ENCODE results near the gene MMADHC. TPM values are rescaled to one million over a fixed set of nuclear protein-coding genes. Genes with fewer than 3 reads are reported as not detected.

Gene MMADHC
- total and polyA plus RNA-seq, 2 of the 4 experiments (the other 2 are of a cell fraction), result 62.6 to 112 TPM

GRCh38 chr2:149543845-149544244, 43.7 kb downstream of the MMADHC start:
- Histone ChIP-seq H2BK20ac (ENCODE audit: low read depth, low read length) (no peak overlapping the region), H3K9ac (ENCODE audit: low read depth, low read length) (no peak overlapping the region), H4K8ac (ENCODE audit: low read depth in 2 of 2, low read length in 2 of 2) (no peak overlapping the region), H3K27ac (ENCODE audit: insufficient read depth, low read length) (no peak overlapping the region), H3K56ac (ENCODE audit: extremely low read depth, insufficient read depth, low read length) (no peak overlapping the region), H3K18ac (ENCODE audit: low read depth, low read length) (no peak overlapping the region), H3K4me3 (ENCODE audit: insufficient read depth, low read depth, low read length) (no peak overlapping the region), H3K27me3 (ENCODE audit: control insufficient read depth, insufficient read depth, low read length) (no peaks in the 10 kb centered on the region), H2BK15ac (ENCODE audit: low read depth, low read length) (no peak overlapping the region), H2BK120ac (ENCODE audit: low read depth, low read length) (no peak overlapping the region), H3K23ac (ENCODE audit: low read depth, low read length) (no peak overlapping the region), H2AK9ac (replicated peaks; ENCODE audit: low read depth, low read length, poor library complexity) (no peak overlapping the region), H3K4me2 (ENCODE audit: low read depth, low read length) (no peak overlapping the region), H3K9me1 (ENCODE audit: insufficient read depth, low read length) (no peaks in the 10 kb centered on the region), H3K4me1 (ENCODE audit: control insufficient read depth, insufficient read depth, low read length) (no peaks in the 10 kb centered on the region), H4K5ac (ENCODE audit: low read depth, low read length) (no peak overlapping the region), H3K79me1 (ENCODE audit: low read depth in 1 of 2, low read length in 2 of 2) (no peaks in the 10 kb centered on the region), H3K14ac (replicated peaks; ENCODE audit: low read depth, low read length) (no peak overlapping the region), H3K4ac (ENCODE audit: low read depth, low read length) (no peak overlapping the region), H2AK5ac (ENCODE audit: low read depth, low read length) (no peak overlapping the region), H3K9me3 (ENCODE audit: control insufficient read depth, insufficient read depth, low read length) (no peaks in the 10 kb centered on the region), H2AFZ (replicated peaks; ENCODE audit: low read length, poor library complexity) (no peak overlapping the region), H4K91ac (ENCODE audit: insufficient read depth, low read depth, low read length) (no peak overlapping the region), H3K36me3 (ENCODE audit: control insufficient read depth, insufficient read depth, low read length) (no peaks in the 10 kb centered on the region), H2BK5ac (ENCODE audit: low read depth, low read length, poor library complexity, severe bottlenecking) (no peak overlapping the region), H4K20me1 (ENCODE audit: insufficient read depth, low read length) (no peaks in the 10 kb centered on the region)
- in situ Hi-C loops (cut with MboI; ENCODE audit: low sequenced_read_pairs) (no loop called here), dilution Hi-C loops (cut with HindIII; ENCODE audit: low sequenced_read_pairs, unreplicated experiment) (no loop called here), intact Hi-C loops (cut with micrococcal nuclease) (no loop called here)
- no TSS peak for BruUV-seq (replicated peaks)
- CTCF ChIA-PET, result interaction anchor here (0.6 kb wide), 1 partner anchor 18 kb away, joined by 5 read pairs; no protein-coding TSS in a partner anchor
- ATAC-seq (ENCODE audit: low read depth) (no peak), DNase-seq (no peak)
- TF ChIP-seq CEBPB (IDR thresholded peaks at IDR 0.05; ENCODE audit: low read depth, low read length) (peak; percentile 52), MAZ (IDR thresholded peaks at IDR 0.05; ENCODE audit: borderline replicate concordance, low read depth, low read length) (no peak), USF2 (IDR thresholded peaks at IDR 0.05; ENCODE audit: low read depth, low read length) (no peak)
- POLR2A ChIA-PET (ENCODE audit: unreplicated experiment), result no interaction called here
- no CpG with 5 or more reads among the region's 1 CpG for WGBS, 2 experiments (ENCODE audit: extremely low coverage in 2 of 2, insufficient read length in 1 of 2)
